NCI-H345 treated with DMSO at 0.1 percent for 48 hours (cell line): ENCODE results near the gene PAK6.
A peak's percentile ranks its signal among the peaks of the same experiment; 100 is the strongest.

Source experiments
- DNase-seq: peaks from one replicate; lab custom pipeline; 2025; ENCODE audit not compliant: unreplicated experiment; lab: John Stamatoyannopoulos, UW

The PAK6 gene

DNA sequence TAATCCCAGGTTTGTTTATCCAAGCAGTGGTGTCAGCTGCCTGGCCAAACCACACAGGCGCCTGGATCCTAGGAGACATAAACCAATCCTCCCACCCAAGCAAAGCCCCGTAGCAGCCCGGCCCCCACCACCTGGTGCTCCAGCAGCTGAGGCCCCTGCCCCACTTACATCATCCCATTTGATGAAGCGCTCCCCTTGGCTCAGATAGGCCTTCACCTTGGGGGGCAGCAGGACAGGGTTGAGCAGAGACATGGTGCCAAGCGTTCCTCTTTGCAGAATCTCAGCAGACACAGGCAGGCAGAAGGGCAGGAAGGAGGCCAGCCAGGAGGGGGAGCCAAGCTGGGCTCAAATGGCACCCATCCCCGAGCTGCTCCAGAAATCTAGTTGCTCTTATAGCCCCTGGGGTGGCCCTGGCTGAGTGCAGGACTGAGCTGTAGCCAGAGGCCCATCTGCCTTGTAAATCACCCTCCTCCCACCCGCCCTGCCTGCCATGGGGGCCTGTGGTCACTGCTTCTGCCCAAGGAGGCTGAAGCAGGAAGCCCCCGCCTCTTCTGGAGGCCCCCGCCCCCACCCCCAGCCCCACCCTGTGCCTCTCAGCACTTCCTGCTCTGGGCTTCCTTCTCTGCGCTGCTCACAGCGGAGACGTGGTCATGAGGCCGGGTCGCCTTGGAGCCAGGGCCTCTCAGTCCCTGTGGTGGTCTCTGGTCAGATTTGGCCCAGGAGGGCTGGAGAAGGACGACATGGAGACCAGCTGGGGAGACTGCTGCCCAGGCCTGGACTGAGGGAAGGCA lies 68.8 kb downstream of the PAK6 start, which contains the start of gene PLCB2:
Gene PLCB2 (minus strand): TSS at position 515 of the 791 bp plus-strand sequence. CDS start 263 bp downstream, at position 252.
- DNase-seq = no peak

DNA sequence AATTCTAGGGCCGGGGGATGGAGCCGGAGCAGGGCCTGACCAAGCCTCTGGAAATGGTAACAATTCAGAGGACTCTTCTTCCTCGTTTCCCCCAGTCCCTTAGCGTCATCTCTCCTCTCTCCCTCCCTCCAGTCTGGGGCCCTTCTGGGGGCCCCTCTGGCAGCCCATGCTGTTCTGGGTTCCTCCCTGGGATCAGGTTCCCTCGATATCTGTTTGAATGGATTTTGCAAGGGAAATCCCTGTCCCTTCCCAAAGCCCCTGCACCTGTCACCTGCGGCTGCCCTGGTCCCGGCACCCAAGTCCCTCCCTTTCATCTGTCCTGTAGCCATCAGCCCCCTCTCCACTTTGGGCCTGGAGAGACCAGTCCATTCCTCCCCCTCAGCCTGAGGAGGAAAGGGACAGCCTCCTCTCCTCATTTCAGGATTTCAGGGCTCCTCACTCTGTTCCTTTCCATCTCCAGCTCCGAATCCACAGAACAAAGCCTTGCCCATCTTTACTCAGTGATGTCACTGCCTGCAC lies 70.5 kb downstream of the PAK6 start:
- no peak for DNase-seq

DNA sequence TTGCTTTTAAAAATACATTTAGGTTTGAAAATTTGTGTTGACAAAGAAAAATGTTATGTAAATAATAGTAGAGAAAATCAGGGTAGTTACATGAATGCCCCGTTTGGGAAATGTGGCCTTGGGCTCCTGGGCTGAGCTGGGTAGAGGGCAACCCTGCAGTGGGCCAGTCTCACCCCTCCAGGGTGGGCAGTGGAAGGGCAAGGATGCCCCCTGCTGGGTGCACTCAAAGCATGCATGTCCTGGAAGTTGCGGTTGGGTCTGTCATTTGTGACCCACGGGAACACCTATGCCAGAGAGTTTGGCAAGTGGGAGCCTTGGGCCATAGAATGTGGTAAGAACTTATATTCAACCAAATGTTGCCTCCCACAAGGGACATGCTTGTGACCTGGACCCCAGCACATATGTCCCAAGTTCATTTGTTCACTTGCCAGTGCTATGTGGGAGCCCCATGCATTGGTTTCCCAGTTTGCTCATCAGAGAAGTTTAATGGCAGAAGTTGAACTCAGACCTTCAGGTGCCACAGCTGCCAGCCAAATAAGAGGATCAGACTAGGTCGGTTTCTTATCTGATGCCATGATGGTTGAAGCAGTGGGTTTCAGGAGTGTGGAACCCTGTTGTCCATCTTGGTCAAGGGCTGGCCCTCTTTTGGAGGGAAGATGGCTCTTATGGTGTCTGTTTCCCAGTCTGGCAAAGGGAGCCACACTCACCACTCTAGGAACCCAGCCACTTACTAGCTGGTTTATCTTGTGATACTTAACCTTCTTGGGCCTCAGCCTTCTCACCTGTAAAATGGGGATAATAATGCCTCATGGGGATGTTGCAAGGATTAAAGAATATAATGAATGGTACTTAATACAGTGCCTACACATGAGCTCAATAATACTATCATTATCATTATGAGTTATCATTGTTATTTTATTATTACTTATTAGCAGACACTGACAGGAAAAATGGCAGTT lies 71.4 kb downstream of the PAK6 start:
- DNase-seq = no peak

DNA sequence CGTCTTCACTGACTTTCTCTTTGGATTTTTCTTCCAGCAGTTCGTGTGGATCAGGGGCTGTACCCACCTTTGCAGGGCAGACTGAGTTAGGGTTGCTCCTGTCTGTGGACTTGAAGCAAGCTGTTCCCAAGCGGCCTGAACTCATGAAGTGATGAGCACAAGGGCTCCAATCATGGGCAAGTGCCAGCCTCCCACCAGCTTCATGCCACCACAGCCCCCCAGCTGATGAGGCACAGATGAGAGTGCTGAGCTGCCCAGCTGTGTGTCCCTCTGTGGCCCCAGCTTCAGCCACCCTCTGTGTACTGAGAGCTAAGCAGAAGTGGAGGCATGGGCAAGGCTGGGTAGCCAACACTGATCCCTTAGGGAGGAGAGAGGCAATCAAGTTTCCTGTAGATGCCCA lies 72.1 kb downstream of the PAK6 start:
- DNase-seq = no peak

DNA sequence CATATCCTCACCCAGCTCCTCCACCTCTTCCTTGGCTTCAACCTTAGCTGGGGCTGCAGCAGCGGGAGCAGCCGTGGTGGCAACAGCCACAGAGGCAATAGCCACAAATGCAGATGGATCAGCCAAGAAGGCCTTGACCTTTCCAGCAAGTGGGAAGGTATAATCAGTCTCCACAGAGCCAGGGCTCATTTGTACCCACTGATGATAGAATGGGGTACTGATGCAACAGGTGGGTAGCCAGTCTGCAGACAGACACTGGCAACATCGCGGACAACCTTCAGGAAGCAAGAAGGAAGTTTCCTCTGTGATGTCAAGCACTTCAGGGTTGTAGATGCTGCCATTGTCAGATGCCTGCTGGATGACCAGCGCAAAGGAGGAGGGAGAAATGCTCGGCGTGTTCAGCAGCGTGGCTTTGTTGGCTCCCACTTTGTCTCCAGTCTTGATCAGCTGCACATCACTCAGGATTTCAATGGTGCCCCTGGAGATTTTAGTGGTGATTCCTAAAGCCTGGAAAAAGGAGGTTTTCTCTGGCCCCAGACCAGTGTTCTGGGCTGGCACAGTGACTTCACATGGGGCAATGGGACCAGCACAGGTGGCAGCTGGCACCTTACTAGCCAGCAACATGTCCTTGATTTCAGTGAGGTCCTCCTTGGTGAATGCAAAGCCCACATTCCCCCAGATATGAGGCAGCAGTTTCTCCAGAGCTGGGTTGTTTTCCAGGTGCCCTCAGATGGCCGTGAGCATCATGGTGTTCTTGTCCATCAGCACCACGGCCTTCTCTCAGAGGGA lies 73.7 kb downstream of the PAK6 start:
- no peak for DNase-seq

DNA sequence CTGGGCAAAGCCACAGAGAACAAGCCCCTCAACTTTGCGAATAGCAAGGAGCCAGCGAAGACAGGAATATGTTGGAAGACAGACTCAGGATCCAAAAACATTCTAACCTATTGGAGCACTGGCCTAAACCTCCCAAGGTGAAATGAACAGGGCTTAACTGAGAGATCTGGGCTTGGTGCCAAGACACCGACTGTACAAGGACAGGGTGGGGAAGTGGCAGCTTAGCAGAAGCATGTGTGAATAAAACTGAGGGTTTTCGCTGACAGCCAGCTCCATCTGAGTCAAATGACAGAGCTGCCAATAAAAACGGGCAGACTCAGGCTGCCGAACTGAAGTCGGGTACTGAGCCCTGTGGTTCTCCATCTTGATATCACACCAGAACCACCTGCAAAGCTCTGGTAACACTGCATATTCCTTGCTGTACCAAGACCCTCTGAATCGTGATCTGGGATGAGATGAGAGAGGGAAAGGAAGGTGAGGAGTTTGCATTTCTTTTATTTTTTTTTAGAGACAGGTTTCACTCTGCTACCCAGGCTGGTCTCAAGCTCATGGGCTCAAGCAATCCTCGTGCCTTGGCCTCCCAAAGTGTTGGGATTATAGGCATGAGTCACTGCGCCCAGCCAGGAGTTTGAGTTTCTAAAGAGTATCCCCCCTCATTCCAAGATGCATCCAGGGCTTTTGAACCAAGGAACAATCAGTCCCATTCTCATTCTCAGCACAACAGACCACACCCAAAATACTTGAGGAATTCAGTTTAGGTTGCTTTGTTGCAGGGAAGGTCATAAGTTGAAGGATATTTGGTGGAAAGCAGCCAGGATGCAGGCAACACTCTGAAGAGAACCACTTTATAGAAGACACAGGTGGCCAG lies 74.9 kb downstream of the PAK6 start:
- peak; percentile 65 for DNase-seq

DNA sequence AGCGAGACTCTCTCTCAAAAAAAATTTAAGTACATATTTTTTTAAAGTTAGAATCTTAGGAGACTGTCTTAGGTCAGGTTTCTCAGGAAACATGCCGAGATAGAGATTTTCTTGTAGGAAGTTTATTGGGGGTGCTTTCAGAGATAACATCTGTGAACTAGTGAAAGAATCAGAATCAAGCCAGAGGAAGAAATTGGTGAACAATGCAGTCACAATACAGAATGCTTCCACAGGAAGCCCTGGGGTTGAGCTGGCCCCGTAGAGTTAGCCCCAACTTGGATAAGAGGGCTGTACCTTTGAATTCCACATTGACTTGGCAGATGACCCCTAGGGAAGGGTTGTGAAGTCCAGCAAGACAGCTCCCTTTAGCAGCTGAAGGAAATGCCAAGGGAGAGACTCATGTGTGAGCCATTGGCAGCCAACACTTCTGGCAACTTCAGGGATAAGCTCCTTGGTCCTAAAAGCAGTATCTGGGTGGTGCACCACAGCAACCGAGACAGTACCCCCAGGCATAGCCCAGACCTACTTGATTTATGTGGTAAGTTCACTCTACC lies 75.9 kb downstream of the PAK6 start:
- DNase-seq = no peak

DNA sequence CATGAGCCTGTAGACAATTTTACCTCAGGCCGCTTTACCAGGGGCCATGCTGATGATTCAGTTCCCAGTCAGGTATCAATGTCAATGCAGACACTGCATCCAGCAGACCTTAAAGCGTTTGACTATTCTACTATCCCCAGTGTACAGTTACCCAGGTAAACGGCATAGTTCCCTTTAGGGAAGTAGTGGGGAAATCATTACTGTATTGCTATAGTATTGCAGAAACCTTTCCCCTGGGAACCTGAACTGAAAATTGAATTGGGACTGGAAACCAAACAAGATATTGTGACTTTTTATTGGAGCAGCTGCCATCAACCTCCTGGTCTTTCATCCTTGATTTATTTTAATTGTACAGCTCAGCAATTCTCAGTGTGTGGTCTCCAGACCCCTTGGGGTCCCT lies 78.1 kb downstream of the PAK6 start:
- DNase-seq = no peak

DNA sequence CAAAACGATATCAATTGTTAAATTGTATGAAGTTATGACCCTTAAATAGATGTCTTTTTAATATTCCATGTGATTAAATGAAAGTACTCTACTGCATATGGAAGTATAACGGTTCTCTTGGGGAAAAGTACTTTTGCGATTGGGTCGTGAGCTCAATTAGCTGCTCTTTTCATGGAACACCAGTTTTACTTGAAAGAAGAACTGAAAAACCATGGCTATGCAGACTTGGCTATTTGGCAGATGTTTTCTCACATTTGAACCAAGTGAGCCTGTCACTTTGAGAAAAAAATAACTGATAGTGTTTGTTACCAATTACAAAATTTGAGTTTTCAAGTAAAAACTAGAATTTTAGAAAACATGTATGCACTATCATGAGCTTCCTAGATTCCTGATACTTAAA lies 78.7 kb downstream of the PAK6 start:
- no peak for DNase-seq

DNA sequence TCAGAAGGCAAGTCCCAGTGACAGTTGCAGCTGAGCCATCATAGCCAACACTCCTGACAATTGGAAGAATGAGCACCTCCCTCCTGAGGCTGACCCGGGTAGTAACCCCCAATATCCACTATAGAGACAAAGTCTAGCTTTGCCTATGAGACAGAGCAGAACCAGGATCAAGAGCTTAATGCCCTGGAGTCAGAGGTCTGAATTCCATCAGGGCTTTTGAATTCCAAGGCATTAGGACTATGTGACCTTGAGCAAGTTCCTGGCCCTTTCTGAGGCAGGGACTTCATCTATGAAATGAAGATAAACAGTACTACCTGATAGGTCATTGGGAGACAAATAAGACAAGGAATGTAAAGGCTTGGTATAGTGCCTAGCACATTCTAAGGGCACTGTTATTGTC lies 81.5 kb downstream of the PAK6 start:
- DNase-seq = no peak

DNA sequence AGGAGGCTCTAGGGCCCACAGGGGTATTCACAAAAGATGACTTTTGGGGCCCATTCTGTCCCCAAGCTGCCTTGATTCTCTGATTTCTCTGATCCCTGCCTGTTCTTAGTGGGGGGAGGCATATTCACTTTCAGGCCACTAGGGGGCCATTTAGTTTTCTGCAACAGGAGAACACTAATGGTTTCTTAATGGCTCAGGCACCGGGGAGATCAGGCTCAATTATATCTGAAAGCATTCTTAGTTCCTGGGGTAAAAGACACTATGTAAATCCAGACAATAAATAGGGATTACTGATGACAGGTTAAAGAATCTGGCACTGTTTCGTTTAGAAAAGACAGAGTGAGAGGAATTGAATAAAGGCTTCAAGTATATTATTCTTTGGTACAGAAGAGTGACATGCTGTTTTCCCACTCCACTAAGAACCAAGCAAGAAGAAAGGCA lies 82.1 kb downstream of the PAK6 start:
- DNase-seq = peak; percentile 48

DNA sequence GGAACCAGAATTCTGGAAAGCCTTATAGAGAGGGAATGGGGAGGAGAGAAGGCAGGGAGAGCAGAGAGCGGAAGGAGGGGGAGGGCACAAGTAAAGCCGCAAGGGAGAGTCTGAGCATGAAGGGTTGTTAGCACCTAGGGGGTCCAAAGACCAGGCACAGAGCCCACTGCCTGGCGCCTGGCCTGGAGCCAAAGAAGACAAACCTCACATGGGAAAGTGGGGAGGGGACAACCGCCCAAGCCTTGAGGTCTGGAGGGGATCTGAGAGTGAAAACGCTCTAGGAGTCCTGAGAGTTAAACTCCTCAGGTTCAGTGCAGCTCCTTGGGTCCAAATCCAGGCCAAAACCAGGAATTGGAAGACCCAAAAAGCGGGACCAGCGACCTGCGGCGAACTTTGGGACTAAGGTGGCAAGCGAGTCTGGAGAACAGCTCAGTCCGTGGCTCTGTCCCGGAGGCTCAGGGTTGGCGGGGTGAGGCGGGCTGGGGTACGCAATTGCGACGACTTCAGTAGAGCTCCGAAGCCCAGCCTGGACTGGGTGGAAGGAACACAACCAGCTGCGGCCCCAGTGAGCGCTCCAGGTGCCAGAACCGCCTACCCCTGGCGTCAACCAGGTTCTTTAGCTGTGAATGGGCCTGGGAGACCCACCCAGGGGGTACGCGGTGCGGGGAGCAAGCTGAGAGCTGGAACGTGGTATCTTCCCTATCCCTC lies 83.8 kb downstream of the PAK6 start:
- peak; percentile 7 for DNase-seq

DNA sequence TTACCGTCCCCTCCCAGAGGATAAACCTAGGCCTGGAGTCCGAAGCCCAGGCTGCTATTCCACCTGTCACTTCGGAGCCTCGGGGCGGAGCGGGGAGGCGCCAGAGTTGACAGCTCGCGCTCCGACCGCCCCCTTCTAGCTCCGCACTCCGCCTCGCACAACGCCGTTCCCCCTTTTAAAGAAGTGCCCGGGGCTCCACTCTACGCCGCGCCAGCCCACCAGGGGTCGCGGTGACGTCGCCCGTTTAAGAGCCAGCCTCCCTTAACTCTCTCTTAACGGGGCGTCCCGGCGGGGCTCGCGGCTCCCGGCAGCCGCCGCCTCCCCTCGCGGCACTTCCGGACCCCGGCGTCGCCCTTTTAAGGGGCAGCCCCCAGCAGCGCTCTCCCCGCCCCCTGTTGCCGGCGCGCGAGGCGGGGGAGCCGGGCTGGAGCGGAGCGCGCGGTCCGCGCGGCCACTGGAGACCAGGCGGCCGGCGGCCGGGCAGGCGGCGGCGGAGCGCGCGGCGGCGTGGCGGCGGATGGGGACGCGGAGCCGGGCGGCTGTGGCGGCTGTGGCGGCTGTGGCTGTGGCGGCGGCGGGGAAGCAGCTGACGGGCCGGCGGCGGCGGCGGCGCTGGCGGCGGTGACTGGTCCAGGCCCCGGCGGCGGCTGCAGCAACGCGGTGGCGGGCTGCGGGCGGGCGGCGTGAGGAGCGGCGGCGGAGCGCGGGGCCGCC lies 84.5 kb downstream of the PAK6 start, which contains the start of gene INAFM2:
Gene INAFM2 (plus strand): TSS at position 454 of the 714 bp plus-strand sequence. CDS start 364 bp downstream, outside the sequence.
- peak; percentile 54 for DNase-seq

DNA sequence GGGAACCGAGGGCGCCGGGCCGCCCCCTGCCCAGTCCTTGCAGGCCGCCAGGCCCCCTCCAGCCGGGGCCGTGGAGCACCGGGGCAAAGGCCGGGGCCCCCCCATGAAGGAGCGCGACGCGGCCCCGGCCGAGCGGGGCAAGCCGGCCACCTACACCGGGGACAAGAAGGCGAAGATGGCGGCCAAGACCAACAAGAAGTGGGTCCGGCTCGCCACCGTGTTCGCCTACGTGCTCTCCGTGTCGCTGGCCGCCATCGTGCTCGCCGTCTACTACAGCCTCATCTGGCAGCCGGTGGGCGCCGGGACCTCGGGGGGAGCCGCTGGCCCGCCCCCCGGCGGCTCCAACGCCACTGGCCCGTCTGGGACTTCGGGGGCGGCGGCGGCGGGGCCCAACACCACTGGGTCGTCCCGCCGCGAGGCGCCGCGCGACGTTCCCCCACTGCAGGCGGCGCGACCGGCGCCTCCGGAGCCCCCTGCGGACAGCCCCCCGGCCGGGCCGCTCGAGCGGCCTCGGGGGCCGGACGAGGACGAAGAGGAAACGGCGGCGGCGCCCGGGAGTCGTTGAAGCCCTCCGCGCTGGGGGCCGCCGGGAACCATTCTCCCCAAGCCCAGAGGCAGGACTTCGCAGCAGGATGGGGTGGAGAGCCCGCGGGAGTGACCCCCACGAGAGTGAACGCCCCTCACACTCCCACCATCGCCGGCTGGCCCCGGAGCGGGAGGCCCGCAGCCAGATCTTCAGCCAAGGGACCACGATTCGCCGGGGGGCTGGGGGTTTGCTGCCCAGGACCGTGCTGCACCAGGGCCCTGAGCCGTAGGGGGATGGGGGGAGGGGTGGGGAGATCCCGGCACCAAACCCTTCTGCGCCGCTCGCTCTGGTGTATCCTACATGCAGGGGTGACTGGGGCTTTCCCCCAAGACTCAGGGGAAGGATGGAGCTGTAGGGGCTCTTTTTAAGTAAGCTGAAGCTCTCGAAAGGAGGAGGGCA lies 85.4 kb downstream of the PAK6 start:
- DNase-seq = no peak

DNA sequence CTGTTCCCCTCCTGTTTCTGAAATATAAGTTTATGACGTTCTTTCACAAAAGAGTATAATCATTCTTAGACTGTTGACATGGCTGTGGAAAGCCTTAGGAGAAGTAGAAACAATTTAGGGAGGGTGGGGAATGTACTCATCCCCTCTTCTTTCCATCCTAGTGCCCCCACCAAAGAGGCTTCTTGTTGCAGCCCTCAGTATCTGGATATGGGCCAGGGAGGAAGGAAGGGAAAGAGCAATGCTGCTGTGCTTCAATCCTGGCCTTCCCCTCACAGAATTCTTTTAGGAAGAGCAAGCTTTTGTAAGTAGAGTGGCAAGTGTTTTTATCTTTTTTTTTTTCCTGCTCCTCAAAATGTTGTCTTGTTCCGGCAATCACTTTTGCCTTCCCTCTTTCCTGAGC lies 86.3 kb downstream of the PAK6 start:
- DNase-seq = no peak

DNA sequence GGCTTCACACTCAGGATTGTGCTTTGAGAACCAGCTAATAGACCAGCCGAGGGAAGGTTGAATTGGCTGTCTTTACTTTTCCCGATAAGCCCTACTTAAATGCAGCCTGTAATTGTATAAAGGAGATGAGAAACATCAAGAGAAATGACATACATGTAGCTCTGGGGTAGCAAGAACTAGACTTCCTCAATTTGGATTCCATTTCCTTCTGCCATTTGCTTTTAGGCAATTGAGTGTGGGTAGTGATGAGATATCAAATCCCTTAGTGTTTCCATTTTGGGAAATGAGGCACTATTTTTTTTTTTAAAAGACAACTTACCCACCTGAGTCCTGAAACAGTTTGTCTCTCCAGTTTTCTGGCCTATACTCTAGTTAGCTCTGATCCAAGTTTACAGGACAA lies 86.8 kb downstream of the PAK6 start:
- no peak for DNase-seq
